Measurements from ENCODE around the gene HIP1. TPM values are rescaled to one million over a fixed set of nuclear protein-coding genes. Genes with fewer than 3 reads are reported as not detected.
"Not testable (repeated sequence)": the region's sequence is repeated elsewhere in the genome, so short reads cannot be mapped to it uniquely, and the experiment has no call there.

Gene HIP1
- total RNA-seq, 4 donors from 2014 or later: 15.8 to 33.2 (median 22.8) TPM

DNA sequence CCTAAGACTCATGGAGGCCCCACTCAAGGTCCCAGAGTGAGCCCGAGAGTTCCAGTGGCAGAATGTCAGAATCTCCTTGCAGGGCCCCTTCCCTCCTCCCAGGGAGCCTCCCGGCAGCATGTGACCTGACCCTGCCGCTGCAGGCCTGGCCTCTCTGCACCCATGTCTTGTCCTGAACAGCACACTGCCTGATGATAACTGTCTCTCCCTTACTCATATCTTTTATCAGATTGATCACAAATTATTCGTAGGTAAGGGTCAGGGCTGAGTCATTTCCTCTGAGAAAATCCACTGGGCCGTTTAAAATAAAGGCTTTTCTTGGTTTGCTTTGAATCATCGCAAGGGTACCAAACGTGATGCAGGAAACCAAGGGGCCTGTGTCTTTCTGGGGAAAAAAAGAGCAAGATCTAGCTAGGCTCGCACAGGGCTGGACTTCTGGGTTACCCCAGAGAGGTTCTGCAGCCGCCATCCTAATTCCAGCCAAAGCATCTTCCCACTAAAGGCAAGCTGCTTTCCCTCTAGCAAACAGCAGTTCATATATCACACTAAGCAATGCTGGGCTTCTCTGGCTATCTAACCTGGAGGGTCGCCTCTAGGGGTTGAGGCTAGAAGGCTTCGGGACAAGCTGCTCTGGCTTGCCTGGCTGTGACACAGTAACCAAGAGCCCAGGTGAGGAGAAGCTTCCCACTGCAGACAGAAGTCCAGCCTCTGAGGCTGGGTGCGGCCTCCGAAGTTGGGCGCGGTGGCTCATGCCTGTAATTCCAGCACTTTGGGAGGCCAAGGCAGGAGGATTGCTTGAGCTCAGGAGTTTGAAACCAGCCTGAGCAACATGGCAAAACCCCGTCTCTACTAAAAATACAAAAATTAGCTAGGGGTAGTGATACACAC is 141.8 kb downstream of the HIP1 start:
- WGBS: 86% methylated on average over 12 of the region's 16 CpGs
- H3K27ac ChIP-seq (replicated peaks in 1 of 4): peak overlapping the region in 1 of 4 donors; percentile 27
- H3K9me3 ChIP-seq: no peaks in the 10 kb centered on the region
- no peak for DNase-seq (ENCODE audit: extremely low spot score)
- H3K4me1 ChIP-seq: peaks cover 9 to 31% (median 27%) of the 10 kb centered on the region in 4 donors
- TF ChIP-seq POLR2A (IDR thresholded peaks at IDR 0.05; ENCODE audit: low read depth) (no peak), POLR2AphosphoS5 (IDR thresholded peaks at IDR 0.05) (no peak), EP300 (IDR thresholded peaks at IDR 0.05) (no peak)
- TF ChIP-seq, protein P1, sequence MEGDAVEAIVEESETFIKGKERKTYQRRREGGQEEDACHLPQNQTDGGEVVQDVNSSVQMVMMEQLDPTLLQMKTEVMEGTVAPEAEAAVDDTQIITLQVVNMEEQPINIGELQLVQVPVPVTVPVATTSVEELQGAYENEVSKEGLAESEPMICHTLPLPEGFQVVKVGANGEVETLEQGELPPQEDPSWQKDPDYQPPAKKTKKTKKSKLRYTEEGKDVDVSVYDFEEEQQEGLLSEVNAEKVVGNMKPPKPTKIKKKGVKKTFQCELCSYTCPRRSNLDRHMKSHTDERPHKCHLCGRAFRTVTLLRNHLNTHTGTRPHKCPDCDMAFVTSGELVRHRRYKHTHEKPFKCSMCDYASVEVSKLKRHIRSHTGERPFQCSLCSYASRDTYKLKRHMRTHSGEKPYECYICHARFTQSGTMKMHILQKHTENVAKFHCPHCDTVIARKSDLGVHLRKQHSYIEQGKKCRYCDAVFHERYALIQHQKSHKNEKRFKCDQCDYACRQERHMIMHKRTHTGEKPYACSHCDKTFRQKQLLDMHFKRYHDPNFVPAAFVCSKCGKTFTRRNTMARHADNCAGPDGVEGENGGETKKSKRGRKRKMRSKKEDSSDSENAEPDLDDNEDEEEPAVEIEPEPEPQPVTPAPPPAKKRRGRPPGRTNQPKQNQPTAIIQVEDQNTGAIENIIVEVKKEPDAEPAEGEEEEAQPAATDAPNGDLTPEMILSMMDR (IDR thresholded peaks at IDR 0.05): no peak
- intact Hi-C loops (cut with DNase I): no loop called here
- H3K36me3 ChIP-seq: peaks cover 6 to 52% (median 33%) of the 10 kb centered on the region in 4 donors
- H3K27me3 ChIP-seq: no peaks in the 10 kb centered on the region
- H3K4me3 ChIP-seq: no peak overlapping the region

DNA sequence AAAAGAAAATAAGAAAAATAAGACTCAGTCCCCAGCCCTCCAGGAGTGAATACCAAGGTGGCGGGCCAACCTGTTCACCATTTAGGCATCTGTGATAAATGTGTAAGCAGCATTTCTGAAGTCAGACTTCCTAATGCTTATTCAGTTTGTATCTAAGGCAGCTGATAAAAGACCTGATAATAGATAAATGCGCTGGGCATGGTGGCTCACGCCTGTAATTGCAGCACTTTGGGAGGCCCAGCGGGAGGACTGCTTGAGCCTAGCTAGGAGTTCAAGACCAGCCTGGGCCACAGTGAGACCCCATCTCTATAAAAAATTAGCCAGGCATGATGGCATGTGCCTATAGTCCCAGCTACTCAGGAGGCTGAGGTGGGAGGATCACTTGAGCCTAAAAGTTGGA is 143.0 kb downstream of the HIP1 start:
- DNase-seq (ENCODE audit: extremely low spot score): no peak
- Histone ChIP-seq H3K36me3 (peaks cover 13 to 64% (median 43%) of the 10 kb centered on the region in 4 donors), H3K4me3 (no peak overlapping the region), H3K4me1 (peaks cover 9 to 31% (median 27%) of the 10 kb centered on the region in 4 donors), H3K9me3 (no peaks in the 10 kb centered on the region), H3K27me3 (no peaks in the 10 kb centered on the region), H3K27ac (replicated peaks in 1 of 4) (no peak overlapping the region)
- no peak for TF ChIP-seq POLR2AphosphoS5 (IDR thresholded peaks at IDR 0.05)
- TF ChIP-seq, protein P1 (IDR thresholded peaks at IDR 0.05): no peak
- TF ChIP-seq POLR2A (IDR thresholded peaks at IDR 0.05; ENCODE audit: low read depth): no peak
- no peak for TF ChIP-seq EP300 (IDR thresholded peaks at IDR 0.05)
- intact Hi-C loops (cut with DNase I): no loop called here
- WGBS: 96% methylated on average over 4 of the region's 4 CpGs

DNA sequence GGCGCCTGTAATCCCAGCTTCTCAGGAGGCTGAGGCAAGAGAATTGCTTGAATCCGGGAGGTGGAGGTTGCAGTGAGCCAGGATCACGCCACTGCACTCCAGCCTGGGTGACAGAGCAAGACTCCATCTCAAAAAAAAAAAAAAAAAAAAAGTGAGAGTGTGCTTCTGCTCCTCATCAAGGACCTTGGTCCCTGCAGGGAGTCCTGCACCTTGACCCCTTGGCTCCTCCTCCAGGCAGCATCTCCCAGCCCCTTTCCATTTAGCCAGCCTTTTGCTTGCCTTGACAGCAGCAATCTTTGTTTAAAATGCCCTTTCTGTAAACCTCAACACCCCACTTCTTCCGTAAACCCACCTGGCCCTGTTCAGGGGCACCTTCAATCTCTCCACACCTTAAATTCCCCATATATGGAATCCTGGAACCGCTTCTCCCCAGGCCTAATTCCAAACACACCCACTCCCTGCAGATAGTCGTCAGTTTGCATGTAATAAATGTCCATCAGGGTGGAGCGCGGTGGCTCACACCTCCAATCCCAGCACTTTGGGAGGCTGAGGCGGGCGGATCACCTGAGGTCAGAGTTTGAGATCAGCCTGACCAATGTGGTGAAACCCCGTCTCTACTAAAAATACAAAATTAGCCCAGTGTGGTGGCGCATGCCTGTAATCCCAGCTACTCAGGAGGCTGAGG is 145.1 kb downstream of the HIP1 start:
- intact Hi-C loops (cut with DNase I); H3K9me3 ChIP-seq; H3K4me3 ChIP-seq; H3K27me3 ChIP-seq; H3K27ac ChIP-seq (replicated peaks in 1 of 4); DNase-seq (ENCODE audit: extremely low spot score): not testable (repeated sequence)
- H3K4me1 ChIP-seq: peaks cover 2 to 19% (median 16%) of the 10 kb centered on the region in 4 donors
- peaks cover 15 to 68% (median 43%) of the 10 kb centered on the region in 4 donors for H3K36me3 ChIP-seq
- WGBS: 86% methylated on average over 12 of the region's 12 CpGs

DNA sequence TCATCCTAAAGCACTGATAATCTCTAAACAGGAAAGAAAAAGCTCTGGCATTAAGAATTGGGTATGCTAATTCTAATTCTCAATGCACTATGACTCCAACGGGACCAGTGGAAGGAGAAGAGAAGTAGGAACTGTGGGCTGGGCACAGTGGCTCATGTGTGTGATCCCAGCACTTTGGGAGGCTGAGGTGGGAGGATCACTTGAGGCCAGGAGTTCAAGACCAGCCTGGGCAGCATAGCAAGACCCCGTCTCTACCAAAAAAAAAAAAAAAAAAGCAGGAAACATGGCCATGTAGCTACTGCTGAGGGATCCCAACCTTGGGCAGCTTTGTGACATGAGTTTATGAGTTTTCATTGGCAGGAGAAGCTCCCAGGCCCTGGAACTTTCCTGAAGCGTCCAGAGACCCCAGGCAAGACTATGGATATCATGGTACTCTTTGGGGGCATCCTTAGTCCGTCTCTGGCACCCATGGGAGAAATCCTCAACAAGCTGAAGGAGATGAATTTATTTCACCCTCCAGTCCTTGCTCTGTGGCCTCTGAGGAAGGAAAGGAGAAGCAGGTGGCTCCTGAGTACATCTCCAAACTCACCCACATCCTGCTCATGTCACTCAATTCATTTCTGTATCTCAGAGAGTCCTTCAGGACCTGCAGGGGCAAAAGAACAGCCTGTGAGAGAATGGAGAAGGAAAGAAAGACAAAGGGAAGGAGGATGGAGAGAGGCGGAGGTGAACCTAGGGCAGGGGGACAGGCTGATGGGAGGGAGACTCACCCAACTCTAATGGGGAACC is 147.1 kb downstream of the HIP1 start:
- no peak for DNase-seq (ENCODE audit: extremely low spot score)
- Histone ChIP-seq H3K27me3 (no peaks in the 10 kb centered on the region), H3K9me3 (no peaks in the 10 kb centered on the region), H3K36me3 (peaks cover 15 to 57% (median 39%) of the 10 kb centered on the region in 4 donors), H3K27ac (replicated peaks in 1 of 4) (no peak overlapping the region), H3K4me1 (peaks cover 0 to 4% (median under 1%) of the 10 kb centered on the region in 4 donors), H3K4me3 (no peak overlapping the region)
- intact Hi-C loops (cut with DNase I): no loop called here
- TF ChIP-seq POLR2AphosphoS5 (IDR thresholded peaks at IDR 0.05) (no peak), POLR2A (IDR thresholded peaks at IDR 0.05; ENCODE audit: low read depth) (no peak), EP300 (IDR thresholded peaks at IDR 0.05) (no peak)
- TF ChIP-seq, protein P1 (IDR thresholded peaks at IDR 0.05): no peak
- 83% methylated on average over 5 of the region's 5 CpGs for WGBS

All from esophagus muscularis mucosa (tissue), 4 donors.